T-helper 1 cell treated with Interleukin-12 subunit alpha and Interleukin-12 subunit beta and Interleukin-4 antibody, amounts not matched to agents 30 ng/mL and 1 ng/mL, for 36 hours (primary cell): ENCODE data around the gene RAD51B. TPM values are rescaled to one million over a fixed set of nuclear protein-coding genes. Genes with fewer than 3 reads are reported as not detected.
"Not testable (repeated sequence)": the region's sequence is repeated elsewhere in the genome, so short reads cannot be mapped to it uniquely, and the experiment has no call there.

Experiments used
- intact Hi-C: fragments of 100-400 bp; cut with micrococcal nuclease; formaldehyde crosslinking; loops from one replicate; pipeline ENCODE4 v1.15.1; 2024
- total RNA-seq: library from RNA; stranded (reverse); gene quantifications from 2 replicates; pipeline ENCODE4 v1.2.3, GENCODE V29; 2022

RAD51B gene
- total RNA-seq, 1 donor from 2014 or later: 24.4 TPM

- intact Hi-C loops: no loop called here
Observed at GRCh38 chr14:68412505-68413465, 593.2 kb downstream of the RAD51B start.

- intact Hi-C loops: no loop called here
Observed at GRCh38 chr14:68413509-68413908, 593.9 kb downstream of the RAD51B start.

- intact Hi-C loops: no loop called here
Observed at GRCh38 chr14:68414121-68414520, 594.5 kb downstream of the RAD51B start.

- intact Hi-C loops: no loop called here
Observed at GRCh38 chr14:68416171-68416570, 596.6 kb downstream of the RAD51B start.

GRCh38 chr14:68417009-68417650, 597.6 kb downstream of the RAD51B start:
- intact Hi-C loops: no loop called here

GRCh38 chr14:68418174-68419118, 598.9 kb downstream of the RAD51B start:
- intact Hi-C loops: no loop called here

GRCh38 chr14:68420350-68420749, 600.8 kb downstream of the RAD51B start:
- intact Hi-C loops: no loop called here

- intact Hi-C loops: no loop called here
Observed at GRCh38 chr14:68421116-68421515, 601.5 kb downstream of the RAD51B start.

GRCh38 chr14:68423686-68424085, 604.1 kb downstream of the RAD51B start:
- intact Hi-C loops: no loop called here

- intact Hi-C loops: no loop called here
Observed at GRCh38 chr14:68424443-68425172, 605.0 kb downstream of the RAD51B start.

GRCh38 chr14:68426661-68427549, 607.3 kb downstream of the RAD51B start:
- intact Hi-C loops: no loop called here

GRCh38 chr14:68427550-68427890, 607.9 kb downstream of the RAD51B start:
- intact Hi-C loops: no loop called here

GRCh38 chr14:68428900-68429299, 609.3 kb downstream of the RAD51B start:
- intact Hi-C loops: not testable (repeated sequence)

- intact Hi-C loops: not testable (repeated sequence)
Observed at GRCh38 chr14:68434173-68434572, 614.6 kb downstream of the RAD51B start.

- intact Hi-C loops: not testable (repeated sequence)
Observed at GRCh38 chr14:68435631-68436030, 616.1 kb downstream of the RAD51B start.

GRCh38 chr14:68439676-68440075, 620.1 kb downstream of the RAD51B start:
- intact Hi-C loops: no loop called here

- intact Hi-C loops: no loop called here
Observed at GRCh38 chr14:68440820-68441219, 621.2 kb downstream of the RAD51B start.

- intact Hi-C loops: no loop called here
Observed at GRCh38 chr14:68441542-68441941, 622.0 kb downstream of the RAD51B start.

- intact Hi-C loops: no loop called here
Observed at GRCh38 chr14:68442828-68443629, 623.5 kb downstream of the RAD51B start.
